Activated naive CD4-positive, alpha-beta T cell treated with anti-CD3 and anti-CD28 coated beads, Interleukin-2, amount 50 U/mL, for 24 hours (primary cell): ENCODE results near the gene SLC16A9.
A peak's percentile ranks its signal among the peaks of the same experiment; 100 is the strongest.
"Not testable (repeated sequence)": the region's sequence is repeated elsewhere in the genome, so short reads cannot be mapped to it uniquely, and the experiment has no call there.

Experiments used
- H3K27ac Mint-ChIP-seq: one replicate; pipeline ENCODE4 v1.8.0; 2021; ENCODE audit warnings: mild to moderate bottlenecking, mixed read lengths
- H3K27me3 Mint-ChIP-seq: one replicate; pipeline ENCODE4 v1.8.0; 2021; ENCODE audit warnings: mixed read lengths
- H3K36me3 Mint-ChIP-seq: one replicate; pipeline ENCODE4 v1.8.0; 2021; ENCODE audit warnings: mixed read lengths
- H3K4me1 Mint-ChIP-seq: one replicate; pipeline ENCODE4 v1.8.0; 2021; ENCODE audit warnings: mixed read lengths
- H3K4me3 Mint-ChIP-seq: one replicate; pipeline ENCODE4 v1.8.0; 2021; ENCODE audit warnings: mild to moderate bottlenecking, mixed read lengths
- H3K9me3 Mint-ChIP-seq: one replicate; pipeline ENCODE4 v1.8.0; 2021; ENCODE audit warnings: mixed read lengths

SLC16A9 gene

GRCh38 chr10:59709395-59710125 lies at the start of gene SLC16A9:
Gene SLC16A9 (minus strand): TSS chr10:59709850. CDS start chr10:59684291, 25,559 bp downstream.
- no peaks in the 10 kb centered on the region for H3K9me3 Mint-ChIP-seq
- H3K4me1 Mint-ChIP-seq, result peaks cover 4% of the 10 kb centered on the region
- peaks cover 46% of the 10 kb centered on the region for H3K27me3 Mint-ChIP-seq
- H3K4me3 Mint-ChIP-seq, result peak within 1 kb of the TSS; percentile 66
- H3K36me3 Mint-ChIP-seq, result no peaks in the 10 kb centered on the region
- H3K27ac Mint-ChIP-seq, result no peak within 1 kb of the TSS

- Mint-ChIP-seq H3K9me3 (no peaks in the 10 kb centered on the region), H3K36me3 (no peaks in the 10 kb centered on the region), H3K4me3 (no peak overlapping the region), H3K27ac (no peak overlapping the region), H3K4me1 (no peaks in the 10 kb centered on the region), H3K27me3 (peaks cover 2% of the 10 kb centered on the region)
Observed at GRCh38 chr10:59757966-59758365, 48.3 kb upstream of the SLC16A9 start.

- Mint-ChIP-seq H3K9me3 (no peaks in the 10 kb centered on the region), H3K4me3 (no peak overlapping the region), H3K27me3 (peaks cover 7% of the 10 kb centered on the region), H3K27ac (no peak overlapping the region), H3K36me3 (no peaks in the 10 kb centered on the region), H3K4me1 (no peaks in the 10 kb centered on the region)
Observed at GRCh38 chr10:59754951-59755350, 45.3 kb upstream of the SLC16A9 start.

GRCh38 chr10:59753267-59753666 lies 43.6 kb upstream of the SLC16A9 start, which contains the start of gene MRLN:
Gene MRLN (minus strand): TSS chr10:59753455.
- H3K4me1 Mint-ChIP-seq, result no peaks in the 10 kb centered on the region
- H3K9me3 Mint-ChIP-seq, result no peaks in the 10 kb centered on the region
- H3K36me3 Mint-ChIP-seq, result no peaks in the 10 kb centered on the region
- H3K4me3 Mint-ChIP-seq, result no peak within 1 kb of the TSS
- peaks cover 11% of the 10 kb centered on the region for H3K27me3 Mint-ChIP-seq
- no peak within 1 kb of the TSS for H3K27ac Mint-ChIP-seq

GRCh38 chr10:59752278-59752940 lies 42.8 kb upstream of the SLC16A9 start:
- H3K27ac Mint-ChIP-seq, result no peak overlapping the region
- H3K27me3 Mint-ChIP-seq, result peaks cover 12% of the 10 kb centered on the region
- no peaks in the 10 kb centered on the region for H3K9me3 Mint-ChIP-seq
- no peak overlapping the region for H3K4me3 Mint-ChIP-seq
- no peaks in the 10 kb centered on the region for H3K36me3 Mint-ChIP-seq
- no peaks in the 10 kb centered on the region for H3K4me1 Mint-ChIP-seq

- Mint-ChIP-seq H3K9me3 (no peaks in the 10 kb centered on the region), H3K27ac (no peak overlapping the region), H3K4me3 (no peak overlapping the region), H3K27me3 (peaks cover 14% of the 10 kb centered on the region), H3K4me1 (no peaks in the 10 kb centered on the region), H3K36me3 (no peaks in the 10 kb centered on the region)
Observed at GRCh38 chr10:59750155-59750945, 40.7 kb upstream of the SLC16A9 start.

GRCh38 chr10:59748834-59749233 lies 39.2 kb upstream of the SLC16A9 start:
- Mint-ChIP-seq H3K9me3 (no peaks in the 10 kb centered on the region), H3K4me3 (no peak overlapping the region), H3K4me1 (no peaks in the 10 kb centered on the region), H3K27me3 (peaks cover 14% of the 10 kb centered on the region), H3K36me3 (no peaks in the 10 kb centered on the region), H3K27ac (no peak overlapping the region)

GRCh38 chr10:59745163-59745650 lies 35.6 kb upstream of the SLC16A9 start:
- Mint-ChIP-seq H3K36me3 (no peaks in the 10 kb centered on the region), H3K27me3 (peaks cover 9% of the 10 kb centered on the region), H3K9me3 (no peaks in the 10 kb centered on the region), H3K27ac (no peak overlapping the region), H3K4me1 (no peaks in the 10 kb centered on the region), H3K4me3 (no peak overlapping the region)

- not testable (repeated sequence) for H3K9me3 Mint-ChIP-seq, H3K27ac Mint-ChIP-seq, H3K4me3 Mint-ChIP-seq, H3K4me1 Mint-ChIP-seq, H3K27me3 Mint-ChIP-seq, H3K36me3 Mint-ChIP-seq
Observed at GRCh38 chr10:59744762-59745161, 35.1 kb upstream of the SLC16A9 start.

- not testable (repeated sequence) for H3K27ac Mint-ChIP-seq, H3K36me3 Mint-ChIP-seq, H3K27me3 Mint-ChIP-seq, H3K4me1 Mint-ChIP-seq, H3K4me3 Mint-ChIP-seq, H3K9me3 Mint-ChIP-seq
Observed at GRCh38 chr10:59744156-59744555, 34.5 kb upstream of the SLC16A9 start.

- no peaks in the 10 kb centered on the region for H3K9me3 Mint-ChIP-seq
- no peaks in the 10 kb centered on the region for H3K4me1 Mint-ChIP-seq
- no peaks in the 10 kb centered on the region for H3K36me3 Mint-ChIP-seq
- no peak overlapping the region for H3K4me3 Mint-ChIP-seq
- peaks cover 6% of the 10 kb centered on the region for H3K27me3 Mint-ChIP-seq
- H3K27ac Mint-ChIP-seq, result no peak overlapping the region
Observed at GRCh38 chr10:59741583-59741982, 31.9 kb upstream of the SLC16A9 start.

GRCh38 chr10:59741048-59741447 lies 31.4 kb upstream of the SLC16A9 start:
- Mint-ChIP-seq H3K27me3 (peaks cover 6% of the 10 kb centered on the region), H3K36me3 (no peaks in the 10 kb centered on the region), H3K4me1 (no peaks in the 10 kb centered on the region), H3K27ac (no peak overlapping the region), H3K9me3 (no peaks in the 10 kb centered on the region), H3K4me3 (no peak overlapping the region)

- H3K27ac Mint-ChIP-seq, result no peak overlapping the region
- H3K27me3 Mint-ChIP-seq, result peaks cover 8% of the 10 kb centered on the region
- no peaks in the 10 kb centered on the region for H3K9me3 Mint-ChIP-seq
- H3K36me3 Mint-ChIP-seq, result no peaks in the 10 kb centered on the region
- no peaks in the 10 kb centered on the region for H3K4me1 Mint-ChIP-seq
- H3K4me3 Mint-ChIP-seq, result no peak overlapping the region
Observed at GRCh38 chr10:59736749-59737148, 27.1 kb upstream of the SLC16A9 start.

- Mint-ChIP-seq H3K27ac (no peak overlapping the region), H3K36me3 (no peaks in the 10 kb centered on the region), H3K4me3 (no peak overlapping the region), H3K27me3 (peaks cover 7% of the 10 kb centered on the region), H3K4me1 (no peaks in the 10 kb centered on the region), H3K9me3 (no peaks in the 10 kb centered on the region)
Observed at GRCh38 chr10:59735296-59735695, 25.6 kb upstream of the SLC16A9 start.

- H3K4me1 Mint-ChIP-seq, result no peaks in the 10 kb centered on the region
- H3K36me3 Mint-ChIP-seq, result no peaks in the 10 kb centered on the region
- peaks cover 7% of the 10 kb centered on the region for H3K27me3 Mint-ChIP-seq
- no peak overlapping the region for H3K4me3 Mint-ChIP-seq
- no peak overlapping the region for H3K27ac Mint-ChIP-seq
- H3K9me3 Mint-ChIP-seq, result no peaks in the 10 kb centered on the region
Observed at GRCh38 chr10:59734014-59734462, 24.4 kb upstream of the SLC16A9 start.
